ENCODE results near the gene JMJD1C. TPM values are rescaled to one million over a fixed set of nuclear protein-coding genes. Genes with fewer than 3 reads are reported as not detected.
"Not testable (repeated sequence)": the region's sequence is repeated elsewhere in the genome, so short reads cannot be mapped to it uniquely, and the experiment has no call there.

Gene JMJD1C
- total RNA-seq, 1 donor from 2014 or later = 83.7 TPM

DNA sequence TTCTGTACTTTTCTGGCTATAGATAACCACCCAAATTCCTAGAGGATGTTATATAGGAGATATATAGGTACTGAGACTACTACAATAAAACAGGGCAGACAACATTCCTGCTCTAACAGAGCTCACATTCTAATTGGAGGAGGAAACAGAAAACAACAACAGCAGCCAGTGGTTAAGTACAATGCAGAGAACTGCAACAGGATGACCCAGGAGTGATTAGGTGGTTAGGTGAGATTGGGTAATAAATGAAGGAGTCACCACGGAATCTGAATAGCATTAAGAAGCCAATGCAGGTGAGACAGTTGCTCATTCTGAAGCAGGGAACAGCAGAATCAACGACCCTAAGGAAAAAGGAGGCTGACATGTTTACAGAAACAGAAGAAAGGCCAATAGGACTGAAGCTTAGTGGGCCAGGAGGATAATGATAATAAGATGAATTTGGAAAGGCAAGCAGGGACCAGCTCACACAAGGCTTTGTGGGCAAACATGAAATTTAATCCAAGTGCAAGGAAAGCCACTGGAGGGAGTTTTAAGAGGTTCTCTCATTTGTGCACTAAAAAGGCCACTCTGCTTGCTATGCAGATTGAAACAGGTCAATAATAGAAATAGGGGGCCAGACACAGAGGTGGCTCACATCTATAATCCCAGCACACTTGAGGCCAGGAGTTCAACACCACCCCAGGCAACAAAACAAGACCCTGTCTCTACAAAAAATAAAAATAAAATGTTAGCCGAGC, 38.5 kb upstream of the JMJD1C start:
- Mint-ChIP-seq H3K4me3 (ENCODE audit: unreplicated experiment) (no peak overlapping the region), H3K9me3 (ENCODE audit: unreplicated experiment) (no peaks in the 10 kb centered on the region), H3K4me1 (ENCODE audit: unreplicated experiment) (peaks cover 17% of the 10 kb centered on the region), H3K36me3 (ENCODE audit: low read depth, unreplicated experiment) (no peaks in the 10 kb centered on the region), H3K27me3 (ENCODE audit: unreplicated experiment) (no peaks in the 10 kb centered on the region), H3K27ac (ENCODE audit: unreplicated experiment) (peak overlapping the region; percentile 71)
- TF ChIP-seq, protein P1, sequence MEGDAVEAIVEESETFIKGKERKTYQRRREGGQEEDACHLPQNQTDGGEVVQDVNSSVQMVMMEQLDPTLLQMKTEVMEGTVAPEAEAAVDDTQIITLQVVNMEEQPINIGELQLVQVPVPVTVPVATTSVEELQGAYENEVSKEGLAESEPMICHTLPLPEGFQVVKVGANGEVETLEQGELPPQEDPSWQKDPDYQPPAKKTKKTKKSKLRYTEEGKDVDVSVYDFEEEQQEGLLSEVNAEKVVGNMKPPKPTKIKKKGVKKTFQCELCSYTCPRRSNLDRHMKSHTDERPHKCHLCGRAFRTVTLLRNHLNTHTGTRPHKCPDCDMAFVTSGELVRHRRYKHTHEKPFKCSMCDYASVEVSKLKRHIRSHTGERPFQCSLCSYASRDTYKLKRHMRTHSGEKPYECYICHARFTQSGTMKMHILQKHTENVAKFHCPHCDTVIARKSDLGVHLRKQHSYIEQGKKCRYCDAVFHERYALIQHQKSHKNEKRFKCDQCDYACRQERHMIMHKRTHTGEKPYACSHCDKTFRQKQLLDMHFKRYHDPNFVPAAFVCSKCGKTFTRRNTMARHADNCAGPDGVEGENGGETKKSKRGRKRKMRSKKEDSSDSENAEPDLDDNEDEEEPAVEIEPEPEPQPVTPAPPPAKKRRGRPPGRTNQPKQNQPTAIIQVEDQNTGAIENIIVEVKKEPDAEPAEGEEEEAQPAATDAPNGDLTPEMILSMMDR (IDR thresholded peaks at IDR 0.05; ENCODE audit: unreplicated experiment) = no peak
- no peak for DNase-seq (ENCODE audit: low spot score)

DNA sequence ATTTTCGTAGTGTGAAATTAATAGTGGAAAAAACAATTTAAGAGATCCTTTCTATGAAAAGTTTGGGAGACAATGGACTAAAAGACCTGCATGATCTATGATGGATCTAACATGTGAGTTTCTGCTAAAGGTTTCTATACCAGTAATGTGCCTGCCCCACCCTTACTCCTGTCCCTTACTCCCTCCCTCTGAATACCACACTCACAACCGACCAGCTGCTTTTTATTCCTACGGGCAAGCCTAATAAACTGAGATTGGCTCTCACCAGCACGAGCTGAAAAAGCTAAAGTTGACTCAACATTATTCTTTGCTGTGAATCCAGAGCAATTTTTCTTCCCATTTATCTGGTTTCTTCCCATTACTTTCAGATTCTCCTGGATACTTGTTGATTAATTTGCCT, 37.6 kb upstream of the JMJD1C start:
- TF ChIP-seq, protein P1 (IDR thresholded peaks at IDR 0.05; ENCODE audit: unreplicated experiment) = no peak
- H3K4me3 Mint-ChIP-seq (ENCODE audit: unreplicated experiment) = no peak overlapping the region
- no peak overlapping the region for H3K27ac Mint-ChIP-seq (ENCODE audit: unreplicated experiment)

DNA sequence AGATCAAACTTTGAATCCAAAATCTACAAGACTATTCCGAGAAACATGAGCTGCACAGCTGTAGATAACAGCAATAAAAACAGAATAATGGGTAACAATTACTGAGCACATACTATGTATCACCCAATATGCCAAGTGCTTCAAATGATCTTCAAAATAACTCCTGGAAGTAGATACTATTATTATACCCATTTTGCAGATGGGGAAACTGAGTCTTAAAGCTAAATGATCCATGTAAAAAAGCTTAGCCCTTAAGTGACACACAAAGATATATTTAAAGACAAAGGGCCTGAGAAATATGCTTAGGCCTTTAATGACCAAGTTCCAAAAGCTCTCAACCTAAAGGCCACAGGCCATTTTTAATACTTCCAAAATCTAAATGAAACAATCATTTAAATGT, 37.1 kb upstream of the JMJD1C start:
- Mint-ChIP-seq H3K4me1 (ENCODE audit: unreplicated experiment) (peaks cover 23% of the 10 kb centered on the region), H3K36me3 (ENCODE audit: low read depth, unreplicated experiment) (no peaks in the 10 kb centered on the region), H3K4me3 (ENCODE audit: unreplicated experiment) (no peak overlapping the region), H3K27me3 (ENCODE audit: unreplicated experiment) (no peaks in the 10 kb centered on the region), H3K27ac (ENCODE audit: unreplicated experiment) (no peak overlapping the region), H3K9me3 (ENCODE audit: unreplicated experiment) (no peaks in the 10 kb centered on the region)
- TF ChIP-seq, protein P1 (IDR thresholded peaks at IDR 0.05; ENCODE audit: unreplicated experiment) = no peak
- no peak for DNase-seq (ENCODE audit: low spot score)

More for the DNA sequence above, 37.6 kb upstream of the JMJD1C start:
- Mint-ChIP-seq H3K27me3 (ENCODE audit: unreplicated experiment) (no peaks in the 10 kb centered on the region), H3K4me1 (ENCODE audit: unreplicated experiment) (peaks cover 23% of the 10 kb centered on the region), H3K9me3 (ENCODE audit: unreplicated experiment) (no peaks in the 10 kb centered on the region), H3K36me3 (ENCODE audit: low read depth, unreplicated experiment) (no peaks in the 10 kb centered on the region)
- no peak for DNase-seq (ENCODE audit: low spot score)

DNA sequence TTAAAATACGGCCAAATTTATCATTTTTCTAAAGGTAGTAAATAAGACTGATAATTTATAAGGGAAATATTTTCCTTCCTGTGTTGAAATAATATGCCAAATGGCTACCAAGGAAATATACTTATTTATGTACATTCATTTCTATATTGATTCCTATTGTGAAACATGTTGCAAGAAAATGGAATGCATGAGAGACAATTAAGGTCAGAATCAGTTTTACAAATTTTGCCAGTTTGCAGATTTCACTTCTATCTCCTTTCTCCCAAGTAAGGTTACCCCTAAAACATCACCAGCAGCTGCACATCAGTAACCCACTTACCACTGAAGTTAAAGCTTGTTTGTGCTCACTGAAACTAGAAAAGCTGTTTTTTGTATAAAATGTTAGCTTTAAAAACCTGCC, 36.2 kb upstream of the JMJD1C start:
- Mint-ChIP-seq H3K27ac (ENCODE audit: unreplicated experiment) (no peak overlapping the region), H3K27me3 (ENCODE audit: unreplicated experiment) (no peaks in the 10 kb centered on the region), H3K9me3 (ENCODE audit: unreplicated experiment) (no peaks in the 10 kb centered on the region), H3K36me3 (ENCODE audit: low read depth, unreplicated experiment) (no peaks in the 10 kb centered on the region), H3K4me1 (ENCODE audit: unreplicated experiment) (peaks cover 23% of the 10 kb centered on the region), H3K4me3 (ENCODE audit: unreplicated experiment) (no peak overlapping the region)
- TF ChIP-seq, protein P1 (IDR thresholded peaks at IDR 0.05; ENCODE audit: unreplicated experiment) = no peak
- no peak for DNase-seq (ENCODE audit: low spot score)

DNA sequence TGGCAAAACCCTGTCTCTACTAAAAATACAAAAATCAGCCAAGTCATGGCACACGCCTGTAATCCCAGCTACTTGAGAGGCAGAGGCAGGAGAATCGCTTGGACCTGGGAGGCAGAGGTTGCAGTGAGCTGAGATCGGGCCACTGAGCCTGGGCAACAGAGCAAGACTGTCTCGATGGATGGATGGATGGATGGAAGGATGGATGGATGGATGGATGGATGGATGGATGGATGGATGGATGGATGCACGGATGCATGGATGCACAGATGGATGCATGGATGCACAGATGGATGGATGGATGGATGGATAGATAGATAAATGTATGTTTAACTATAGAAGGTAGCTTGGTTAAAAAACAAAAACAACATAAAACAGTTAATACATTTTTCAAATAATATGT, 34.8 kb upstream of the JMJD1C start:
- not testable (repeated sequence) for H3K27ac Mint-ChIP-seq (ENCODE audit: unreplicated experiment); H3K36me3 Mint-ChIP-seq (ENCODE audit: low read depth, unreplicated experiment); H3K9me3 Mint-ChIP-seq (ENCODE audit: unreplicated experiment); H3K27me3 Mint-ChIP-seq (ENCODE audit: unreplicated experiment); DNase-seq (ENCODE audit: low spot score); H3K4me3 Mint-ChIP-seq (ENCODE audit: unreplicated experiment)
- H3K4me1 Mint-ChIP-seq (ENCODE audit: unreplicated experiment) = peaks cover 14% of the 10 kb centered on the region
